ENCODE data around the gene RGL1. TPM values are rescaled to one million over a fixed set of nuclear protein-coding genes. Genes with fewer than 3 reads are reported as not detected.

The RGL1 gene
- total and polyA plus RNA-seq, 3 donors from 2014 or later: 34.3 to 58.2 (median 41.5) TPM

DNA sequence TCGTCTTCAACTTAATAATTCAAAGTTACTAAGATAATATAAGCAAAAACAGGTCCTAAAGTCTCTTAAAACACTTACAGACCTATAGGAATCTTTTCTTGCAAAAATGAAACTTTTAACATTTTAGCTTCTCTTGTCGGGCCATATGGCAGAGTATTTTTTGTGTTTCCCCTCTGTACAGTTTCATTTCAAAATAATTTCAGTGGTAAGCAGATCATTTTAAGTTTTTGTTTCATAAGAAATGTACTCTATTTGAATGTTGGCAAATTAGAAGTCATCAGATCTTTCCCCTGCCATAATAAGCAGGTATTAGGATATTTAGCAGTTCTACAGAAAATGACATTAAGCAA lies 37.9 kb downstream of the RGL1 start:
- no peak overlapping the region for H3K4me3 ChIP-seq

GRCh38 chr1:183844806-183845205 lies 39.9 kb downstream of the RGL1 start:
- Histone ChIP-seq H3K36me3 (ENCODE audit: low read depth, missing control alignments) (no peaks in the 10 kb centered on the region), H3K9me3 (no peaks in the 10 kb centered on the region), H3K27me3 (no peaks in the 10 kb centered on the region), H3K4me3 (no peak overlapping the region), H3K4me1 (no peaks in the 10 kb centered on the region), H3K27ac (no peak overlapping the region)
- intact Hi-C loops (cut with DNase I; ENCODE audit: low total_unique reads): no loop called here
- TF ChIP-seq POLR2A (IDR thresholded peaks at IDR 0.05) (no peak), CTCF (IDR thresholded peaks at IDR 0.05) (no peak)
- no peak for DNase-seq
- 97% methylated on average over 2 of the region's 2 CpGs for WGBS, 2 donors

More for the DNA sequence above, 37.9 kb downstream of the RGL1 start:
- intact Hi-C loops (cut with DNase I; ENCODE audit: low total_unique reads): no loop called here
- H3K9me3 ChIP-seq: no peaks in the 10 kb centered on the region
- H3K27ac ChIP-seq: peak overlapping the region; percentile 22 to 68
- H3K4me1 ChIP-seq: no peaks in the 10 kb centered on the region
- TF ChIP-seq POLR2A (IDR thresholded peaks at IDR 0.05) (no peak), CTCF (IDR thresholded peaks at IDR 0.05) (no peak)
- H3K36me3 ChIP-seq (ENCODE audit: low read depth, missing control alignments): no peaks in the 10 kb centered on the region
- 29 to 44% methylated on average over 2 of the region's 2 CpGs for WGBS, 2 donors
- no peaks in the 10 kb centered on the region for H3K27me3 ChIP-seq
- no peak for DNase-seq

DNA sequence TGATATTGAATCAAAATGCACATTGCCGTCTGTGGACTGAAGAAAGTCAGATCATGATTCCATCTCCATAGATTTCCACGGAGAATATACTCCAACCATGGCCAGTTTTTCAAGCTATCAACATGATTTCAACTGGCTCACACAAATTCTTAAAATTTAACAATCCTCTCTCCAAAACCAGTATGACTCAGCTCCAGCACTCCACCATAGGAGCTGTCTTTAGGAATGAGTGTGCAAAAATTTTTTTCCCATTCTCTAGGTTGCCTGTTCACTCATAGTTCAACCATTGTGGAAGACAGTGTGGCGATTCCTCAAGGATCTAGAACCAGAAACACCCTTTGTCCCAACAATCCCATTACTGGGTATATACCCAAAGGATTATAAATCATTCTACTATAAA lies 40.8 kb downstream of the RGL1 start:
- Histone ChIP-seq H3K27me3 (no peaks in the 10 kb centered on the region), H3K9me3 (no peaks in the 10 kb centered on the region), H3K4me1 (no peaks in the 10 kb centered on the region), H3K4me3 (no peak overlapping the region), H3K36me3 (ENCODE audit: low read depth, missing control alignments) (no peaks in the 10 kb centered on the region), H3K27ac (no peak overlapping the region)
- no peak for DNase-seq
- TF ChIP-seq CTCF (IDR thresholded peaks at IDR 0.05) (no peak), POLR2A (IDR thresholded peaks at IDR 0.05) (no peak)
- intact Hi-C loops (cut with DNase I; ENCODE audit: low total_unique reads): no loop called here
- 97 to 98% methylated on average over 3 of the region's 3 CpGs for WGBS, 2 donors

- TF ChIP-seq POLR2A (IDR thresholded peaks at IDR 0.05) (no peak), CTCF (IDR thresholded peaks at IDR 0.05) (no peak)
- Histone ChIP-seq H3K4me3 (no peak overlapping the region), H3K4me1 (peaks cover under 1% of the 10 kb centered on the region), H3K9me3 (no peaks in the 10 kb centered on the region), H3K27me3 (no peaks in the 10 kb centered on the region), H3K36me3 (ENCODE audit: low read depth, missing control alignments) (no peaks in the 10 kb centered on the region), H3K27ac (no peak overlapping the region)
- WGBS, 2 donors: 72% methylated on average over 4 of the region's 4 CpGs
- intact Hi-C loops (cut with DNase I; ENCODE audit: low total_unique reads): no loop called here
- DNase-seq: no peak
Observed at GRCh38 chr1:183847641-183848040, 42.7 kb downstream of the RGL1 start.

DNA sequence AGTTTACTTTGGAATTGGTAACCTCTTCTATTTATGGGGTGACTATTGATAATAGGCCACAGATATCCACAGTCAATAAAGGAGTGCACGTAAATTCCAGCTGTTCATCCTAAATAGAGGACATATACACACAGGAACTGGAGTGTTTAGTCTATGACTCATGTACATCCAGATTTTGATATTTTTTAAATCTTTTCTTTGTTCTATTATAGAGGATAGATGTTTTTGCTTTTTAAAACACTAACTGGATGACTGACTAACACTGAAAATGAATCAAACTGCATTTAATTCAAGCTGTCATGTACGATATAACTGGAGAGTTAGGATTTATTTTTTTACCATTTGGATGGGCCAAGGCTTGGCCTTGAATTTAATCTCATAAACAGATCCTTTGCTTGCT lies 45.9 kb downstream of the RGL1 start:
- WGBS, 2 donors: 61 to 75% methylated on average over 2 of the region's 2 CpGs
- H3K27ac ChIP-seq: no peak overlapping the region
- H3K9me3 ChIP-seq: no peaks in the 10 kb centered on the region
- TF ChIP-seq POLR2A (IDR thresholded peaks at IDR 0.05): no peak
- TF ChIP-seq CTCF (IDR thresholded peaks at IDR 0.05): no peak
- no peak for DNase-seq
- no peak overlapping the region for H3K4me3 ChIP-seq
- intact Hi-C loops (cut with DNase I; ENCODE audit: low total_unique reads): no loop called here
- H3K27me3 ChIP-seq: no peaks in the 10 kb centered on the region
- H3K4me1 ChIP-seq: peaks cover 16% of the 10 kb centered on the region
- no peaks in the 10 kb centered on the region for H3K36me3 ChIP-seq (ENCODE audit: low read depth, missing control alignments)
